ENCODE data around the gene ALS2CL. TPM values are rescaled to one million over a fixed set of nuclear protein-coding genes. Genes with fewer than 3 reads are reported as not detected.

The ALS2CL gene
- total RNA-seq, 4 donors from 2014 or later = 129 to 260 (median 172) TPM

GRCh38 chr3:46626039-46626438, 67.4 kb downstream of the ALS2CL start:
- no peaks in the 10 kb centered on the region for H3K36me3 ChIP-seq
- H3K4me3 ChIP-seq = no peak overlapping the region
- TF ChIP-seq POLR2A (IDR thresholded peaks at IDR 0.05) (no peak), CTCF (IDR thresholded peaks at IDR 0.05) (no peak), POLR2AphosphoS5 (IDR thresholded peaks at IDR 0.05) (no peak), EP300 (IDR thresholded peaks at IDR 0.05) (no peak)
- DNase-seq (ENCODE audit: low spot score in 2 of 2) = no peak
- WGBS = 89% methylated on average over 4 of the region's 4 CpGs
- H3K4me1 ChIP-seq = peaks cover 26% of the 10 kb centered on the region
- no peaks in the 10 kb centered on the region for H3K27me3 ChIP-seq
- H3K9me3 ChIP-seq = no peaks in the 10 kb centered on the region
- H3K27ac ChIP-seq = no peak overlapping the region

- Histone ChIP-seq H3K36me3 (no peaks in the 10 kb centered on the region), H3K9me3 (no peaks in the 10 kb centered on the region), H3K4me3 (no peak overlapping the region), H3K27ac (no peak overlapping the region), H3K4me1 (peaks cover 20% of the 10 kb centered on the region), H3K27me3 (no peaks in the 10 kb centered on the region)
- DNase-seq (ENCODE audit: low spot score in 2 of 2) = no peak
- TF ChIP-seq POLR2A (IDR thresholded peaks at IDR 0.05) (no peak), POLR2AphosphoS5 (IDR thresholded peaks at IDR 0.05) (no peak), CTCF (IDR thresholded peaks at IDR 0.05) (no peak), EP300 (IDR thresholded peaks at IDR 0.05) (no peak)
- 93% methylated on average over 3 of the region's 3 CpGs for WGBS
Measured at GRCh38 chr3:46624975-46625490, 68.4 kb downstream of the ALS2CL start.

DNA sequence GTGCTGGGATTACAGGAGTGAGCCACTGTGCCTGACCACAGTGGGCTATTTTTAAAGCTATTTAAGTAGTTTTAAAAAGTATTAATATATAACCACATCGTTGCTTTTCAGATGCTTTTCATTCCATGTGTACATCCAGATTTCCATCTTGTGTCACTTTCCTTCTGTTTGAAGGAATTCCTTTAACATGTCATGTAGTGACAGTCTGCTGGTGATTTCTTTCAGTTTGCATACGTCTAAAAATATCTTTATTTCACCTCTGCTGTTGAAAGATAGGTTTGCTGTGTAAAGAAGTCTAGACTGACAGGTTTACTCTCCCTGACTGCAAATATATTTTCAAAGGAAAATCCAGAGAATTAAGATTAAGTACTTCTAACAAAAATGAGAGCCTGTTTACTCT, 68.9 kb downstream of the ALS2CL start:
- no peaks in the 10 kb centered on the region for H3K36me3 ChIP-seq
- DNase-seq (ENCODE audit: low spot score in 2 of 2) = no peak
- no peaks in the 10 kb centered on the region for H3K27me3 ChIP-seq
- WGBS = 70% methylated on average over 2 of the region's 2 CpGs
- H3K4me1 ChIP-seq = peaks cover 20% of the 10 kb centered on the region
- H3K4me3 ChIP-seq = no peak overlapping the region
- TF ChIP-seq POLR2A (IDR thresholded peaks at IDR 0.05) = no peak
- TF ChIP-seq CTCF (IDR thresholded peaks at IDR 0.05) = no peak
- no peak for TF ChIP-seq EP300 (IDR thresholded peaks at IDR 0.05)
- no peak for TF ChIP-seq POLR2AphosphoS5 (IDR thresholded peaks at IDR 0.05)
- no peaks in the 10 kb centered on the region for H3K9me3 ChIP-seq
- H3K27ac ChIP-seq = no peak overlapping the region

DNA sequence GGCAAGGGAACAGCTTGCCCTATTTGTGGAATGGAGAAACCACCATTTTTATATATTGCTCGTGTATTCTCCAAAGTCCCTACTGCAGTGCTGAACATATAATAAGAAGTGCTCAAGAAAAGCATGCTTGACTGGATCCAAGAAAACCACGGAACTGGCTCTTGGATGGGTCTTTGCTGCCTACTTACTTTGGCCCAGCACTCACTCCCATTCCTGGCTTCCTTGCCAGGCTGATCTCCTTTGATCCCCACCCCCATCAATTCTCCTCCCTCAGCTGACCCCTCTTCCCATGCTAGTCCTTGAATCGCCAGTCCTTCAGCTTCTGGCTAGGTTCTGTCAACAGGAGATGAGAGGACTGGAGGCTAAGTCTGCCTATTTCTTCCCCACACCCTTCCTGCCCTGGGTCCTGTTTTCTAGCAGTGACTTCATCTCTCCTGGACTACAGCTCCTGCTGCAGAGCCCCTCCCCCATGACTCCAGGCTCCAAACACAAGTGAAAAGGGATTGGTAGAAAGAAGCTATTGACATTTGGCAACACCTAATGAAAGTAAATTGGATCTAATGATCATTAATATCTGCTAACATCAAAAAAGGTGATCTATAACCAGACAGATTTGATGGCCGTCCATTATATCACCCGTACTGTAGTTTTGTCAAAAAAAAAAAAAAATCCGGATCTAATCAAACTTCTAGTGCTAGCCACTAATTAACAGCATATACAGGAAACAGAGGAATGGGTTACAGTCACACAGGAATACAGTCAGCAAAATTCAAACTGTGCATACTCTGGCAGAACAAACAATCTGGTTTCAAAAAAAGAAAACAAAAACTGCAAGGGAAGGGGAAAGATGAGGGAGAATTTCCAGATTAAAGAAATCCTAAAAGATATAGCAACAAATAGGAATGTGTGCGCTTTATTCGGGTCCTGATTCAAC, 73.4 kb downstream of the ALS2CL start:
- Histone ChIP-seq H3K27me3 (no peaks in the 10 kb centered on the region), H3K4me1 (peaks cover 7% of the 10 kb centered on the region), H3K4me3 (no peak overlapping the region), H3K9me3 (no peaks in the 10 kb centered on the region), H3K36me3 (no peaks in the 10 kb centered on the region), H3K27ac (no peak overlapping the region)
- no peak for TF ChIP-seq CTCF (IDR thresholded peaks at IDR 0.05)
- no peak for TF ChIP-seq POLR2A (IDR thresholded peaks at IDR 0.05)
- no peak for TF ChIP-seq EP300 (IDR thresholded peaks at IDR 0.05)
- TF ChIP-seq POLR2AphosphoS5 (IDR thresholded peaks at IDR 0.05) = no peak
- no peak for DNase-seq (ENCODE audit: low spot score in 2 of 2)
- 47% methylated on average over 8 of the region's 8 CpGs for WGBS

Other genes starting within 250 kb of the ALS2CL start
- gene LTF, start 228.8 kb downstream of the ALS2CL start, total RNA-seq = 1 to 10 TPM; 2.3 to 8.6 (median 3.7) TPM
- gene RTP3, start 195.7 kb downstream of the ALS2CL start, total RNA-seq = not detected
- 1 to 10 TPM in 3 of 4 donors, under 1 TPM in 1; 0.83 to 3.7 (median 2.6) TPM for gene LRRC2, start 127.4 kb downstream of the ALS2CL start, total RNA-seq
- gene FAM240A, start 81.2 kb downstream of the ALS2CL start, total RNA-seq = under 1 TPM in 1 of 4 donors, not detected in 3; 0.64 TPM
- under 1 TPM in 3 of 4 donors, not detected in 1; 0.59 to 0.78 (median 0.72) TPM for gene TMIE, start 7.7 kb upstream of the ALS2CL start, total RNA-seq
- not detected for gene PRSS50, start 24.2 kb upstream of the ALS2CL start, total RNA-seq
- 1 to 10 TPM in 1 of 4 donors, not detected in 3; 1.4 TPM for gene MYL3, start 169.8 kb upstream of the ALS2CL start, total RNA-seq
- 1 to 10 TPM; 1.1 to 4.2 (median 3.0) TPM for gene PTH1R, start 184.0 kb upstream of the ALS2CL start, total RNA-seq